ENCODE results near the gene PLPP3. TPM values are rescaled to one million over a fixed set of nuclear protein-coding genes. Genes with fewer than 3 reads are reported as not detected.
A peak's percentile ranks its signal among the peaks of the same experiment; 100 is the strongest.
"Not testable (repeated sequence)": the region's sequence is repeated elsewhere in the genome, so short reads cannot be mapped to it uniquely, and the experiment has no call there.

Gene PLPP3
- total RNA-seq, 1 donor = 243 TPM

- Histone ChIP-seq H3K4me2 (ENCODE audit: insufficient read depth, low read length) (peak overlapping the region; percentile 56), H3K4me3 (ENCODE audit: insufficient read depth, low read length) (no peak overlapping the region), H4K20me1 (ENCODE audit: insufficient read depth, low read length) (no peaks in the 10 kb centered on the region), H3K79me2 (ENCODE audit: insufficient read depth, low read length) (no peaks in the 10 kb centered on the region), H2AFZ (ENCODE audit: low read length) (no peak overlapping the region), H3K4me1 (ENCODE audit: insufficient read depth, low read length) (peaks cover 22% of the 10 kb centered on the region), H3K27ac (ENCODE audit: low read depth, low read length) (no peak overlapping the region), H3K27me3 (ENCODE audit: insufficient read depth, low read length) (peaks cover 5% of the 10 kb centered on the region), H3K36me3 (ENCODE audit: insufficient read depth, low read length) (no peaks in the 10 kb centered on the region), H3K9me3 (ENCODE audit: low read depth, low read length) (no peaks in the 10 kb centered on the region)
- DNase-seq (ENCODE audit: insufficient read length, low spot score, missing footprints) = no peak
- no peak for TF ChIP-seq CTCF (IDR thresholded peaks at IDR 0.05; ENCODE audit: extremely low read depth, low read depth, low read length)
Measured at GRCh38 chr1:56625819-56626440, 46.6 kb upstream of the PLPP3 start.

DNA sequence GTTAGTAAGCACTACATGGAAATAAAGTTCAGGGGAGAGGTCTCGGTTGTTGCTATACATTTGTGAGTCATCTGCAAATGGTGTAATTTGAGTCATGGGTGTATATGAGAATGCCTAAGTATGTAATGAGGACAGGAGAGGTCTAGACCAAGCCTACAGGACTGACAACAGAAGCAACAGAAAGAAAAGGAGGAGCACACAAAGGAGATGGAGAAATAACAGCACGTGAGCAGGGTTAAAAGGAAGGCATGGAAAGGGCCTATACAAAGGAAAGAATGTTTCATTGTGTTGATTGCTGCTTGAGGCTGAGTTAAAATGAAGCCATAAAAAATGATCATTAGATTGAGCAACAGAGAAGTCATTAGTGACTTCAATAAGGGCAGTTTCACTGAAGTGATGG, 37.8 kb upstream of the PLPP3 start:
- H3K27ac ChIP-seq (ENCODE audit: low read depth, low read length) = no peak overlapping the region
- H3K79me2 ChIP-seq (ENCODE audit: insufficient read depth, low read length) = no peaks in the 10 kb centered on the region
- no peaks in the 10 kb centered on the region for H3K9me3 ChIP-seq (ENCODE audit: low read depth, low read length)
- no peaks in the 10 kb centered on the region for H4K20me1 ChIP-seq (ENCODE audit: insufficient read depth, low read length)
- no peaks in the 10 kb centered on the region for H3K4me1 ChIP-seq (ENCODE audit: insufficient read depth, low read length)
- peaks cover 2% of the 10 kb centered on the region for H3K27me3 ChIP-seq (ENCODE audit: insufficient read depth, low read length)
- DNase-seq (ENCODE audit: insufficient read length, low spot score, missing footprints) = no peak
- no peak overlapping the region for H3K4me3 ChIP-seq (ENCODE audit: insufficient read depth, low read length)
- H3K4me2 ChIP-seq (ENCODE audit: insufficient read depth, low read length) = no peak overlapping the region
- TF ChIP-seq CTCF (IDR thresholded peaks at IDR 0.05; ENCODE audit: extremely low read depth, low read depth, low read length) = no peak
- H2AFZ ChIP-seq (ENCODE audit: low read length) = no peak overlapping the region
- no peaks in the 10 kb centered on the region for H3K36me3 ChIP-seq (ENCODE audit: insufficient read depth, low read length)

DNA sequence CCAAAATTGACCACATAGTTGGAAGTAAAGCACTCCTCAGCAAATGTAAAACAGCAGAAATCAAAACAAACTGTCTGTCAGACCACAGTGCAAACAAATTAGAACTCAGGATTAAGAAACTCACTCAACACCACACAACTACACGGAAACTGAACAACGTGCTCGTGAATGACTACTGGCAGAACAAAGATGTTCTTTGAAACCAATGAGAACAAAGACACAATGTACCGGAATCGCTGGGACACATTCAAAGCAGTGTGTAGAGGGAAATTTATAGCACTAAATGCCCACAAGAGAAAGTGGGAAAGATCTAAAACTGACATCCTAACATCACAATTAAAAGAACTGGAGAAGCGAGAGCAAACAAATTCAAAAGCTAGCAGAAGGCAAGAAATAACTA, 31.4 kb upstream of the PLPP3 start:
- not testable (repeated sequence) for H3K27ac ChIP-seq (ENCODE audit: low read depth, low read length); H3K36me3 ChIP-seq (ENCODE audit: insufficient read depth, low read length); H3K79me2 ChIP-seq (ENCODE audit: insufficient read depth, low read length); H3K4me2 ChIP-seq (ENCODE audit: insufficient read depth, low read length); DNase-seq (ENCODE audit: insufficient read length, low spot score, missing footprints); H4K20me1 ChIP-seq (ENCODE audit: insufficient read depth, low read length); H3K4me3 ChIP-seq (ENCODE audit: insufficient read depth, low read length); H3K4me1 ChIP-seq (ENCODE audit: insufficient read depth, low read length); H3K27me3 ChIP-seq (ENCODE audit: insufficient read depth, low read length); H2AFZ ChIP-seq (ENCODE audit: low read length); H3K9me3 ChIP-seq (ENCODE audit: low read depth, low read length)

DNA sequence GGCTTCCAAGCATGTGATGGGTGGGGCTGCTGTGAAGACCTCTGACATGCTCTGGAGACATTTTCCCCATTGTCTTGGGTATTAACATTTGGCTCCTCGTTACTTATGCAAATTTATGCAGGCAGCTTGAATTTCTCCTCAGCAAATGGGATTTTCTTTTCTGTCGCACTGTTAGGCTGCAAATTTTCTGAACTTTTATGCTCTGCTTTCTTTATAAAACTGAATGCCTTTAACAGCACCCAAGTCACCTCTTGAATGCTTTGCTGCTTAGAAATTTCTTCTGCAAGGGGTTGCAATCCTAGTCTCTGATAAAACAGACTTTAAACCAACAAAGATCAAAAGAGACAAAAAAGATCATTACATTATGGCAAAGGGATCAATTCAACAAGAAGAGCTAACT, 30.7 kb upstream of the PLPP3 start:
- DNase-seq (ENCODE audit: insufficient read length, low spot score, missing footprints); H3K4me1 ChIP-seq (ENCODE audit: insufficient read depth, low read length); H3K27ac ChIP-seq (ENCODE audit: low read depth, low read length); H3K36me3 ChIP-seq (ENCODE audit: insufficient read depth, low read length); H4K20me1 ChIP-seq (ENCODE audit: insufficient read depth, low read length); H3K27me3 ChIP-seq (ENCODE audit: insufficient read depth, low read length); H3K79me2 ChIP-seq (ENCODE audit: insufficient read depth, low read length); H3K4me2 ChIP-seq (ENCODE audit: insufficient read depth, low read length); H2AFZ ChIP-seq (ENCODE audit: low read length); H3K4me3 ChIP-seq (ENCODE audit: insufficient read depth, low read length); H3K9me3 ChIP-seq (ENCODE audit: low read depth, low read length): not testable (repeated sequence)

- H3K79me2 ChIP-seq (ENCODE audit: insufficient read depth, low read length); H3K36me3 ChIP-seq (ENCODE audit: insufficient read depth, low read length); H3K9me3 ChIP-seq (ENCODE audit: low read depth, low read length); DNase-seq (ENCODE audit: insufficient read length, low spot score, missing footprints); H3K4me2 ChIP-seq (ENCODE audit: insufficient read depth, low read length); H3K27ac ChIP-seq (ENCODE audit: low read depth, low read length); H3K4me1 ChIP-seq (ENCODE audit: insufficient read depth, low read length); H4K20me1 ChIP-seq (ENCODE audit: insufficient read depth, low read length); H3K27me3 ChIP-seq (ENCODE audit: insufficient read depth, low read length); H3K4me3 ChIP-seq (ENCODE audit: insufficient read depth, low read length); H2AFZ ChIP-seq (ENCODE audit: low read length): not testable (repeated sequence)
Measured at GRCh38 chr1:56595397-56596191, 16.2 kb upstream of the PLPP3 start.
